Measurements from ENCODE around the gene PHLDA1.

Gene PHLDA1

DNA sequence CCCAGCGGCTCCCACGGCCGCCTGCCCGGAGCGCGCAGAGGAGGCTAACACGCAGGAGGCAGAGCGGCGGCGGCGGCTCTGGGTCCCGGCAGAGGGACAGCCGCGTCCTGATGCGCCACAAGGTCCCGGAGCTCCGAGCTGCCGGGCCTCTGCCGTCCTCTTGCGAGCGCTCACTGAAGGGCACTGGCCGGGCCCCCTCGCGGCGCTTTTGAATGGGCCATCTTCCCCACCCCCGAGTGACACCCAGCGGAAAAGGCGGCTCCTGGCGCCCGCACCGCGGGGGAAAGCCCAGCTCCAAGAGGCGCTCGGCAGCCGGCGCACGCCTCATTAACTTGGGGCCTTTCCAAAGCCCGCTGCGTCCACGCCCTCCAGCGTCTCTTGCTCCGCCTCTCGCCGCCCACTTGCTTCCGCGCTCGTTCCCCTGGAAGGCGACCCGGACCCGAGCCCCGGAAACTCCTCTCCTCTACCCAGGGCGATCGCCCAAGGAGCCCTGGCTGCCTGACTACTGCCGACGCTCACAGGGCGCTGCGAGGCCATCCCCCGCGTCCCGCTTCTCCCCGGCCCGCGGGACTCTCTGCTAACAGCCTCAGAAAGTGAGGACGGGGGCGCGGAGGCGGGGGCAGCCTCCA lies at the start of gene PHLDA1:
Gene PHLDA1, minus strand, starts transcription at position 363 of the 629 bp plus-strand sequence.
- DNase-seq (ENCODE audit: low read depth in 2 of 2): peak; percentile 86 to 90

DNA sequence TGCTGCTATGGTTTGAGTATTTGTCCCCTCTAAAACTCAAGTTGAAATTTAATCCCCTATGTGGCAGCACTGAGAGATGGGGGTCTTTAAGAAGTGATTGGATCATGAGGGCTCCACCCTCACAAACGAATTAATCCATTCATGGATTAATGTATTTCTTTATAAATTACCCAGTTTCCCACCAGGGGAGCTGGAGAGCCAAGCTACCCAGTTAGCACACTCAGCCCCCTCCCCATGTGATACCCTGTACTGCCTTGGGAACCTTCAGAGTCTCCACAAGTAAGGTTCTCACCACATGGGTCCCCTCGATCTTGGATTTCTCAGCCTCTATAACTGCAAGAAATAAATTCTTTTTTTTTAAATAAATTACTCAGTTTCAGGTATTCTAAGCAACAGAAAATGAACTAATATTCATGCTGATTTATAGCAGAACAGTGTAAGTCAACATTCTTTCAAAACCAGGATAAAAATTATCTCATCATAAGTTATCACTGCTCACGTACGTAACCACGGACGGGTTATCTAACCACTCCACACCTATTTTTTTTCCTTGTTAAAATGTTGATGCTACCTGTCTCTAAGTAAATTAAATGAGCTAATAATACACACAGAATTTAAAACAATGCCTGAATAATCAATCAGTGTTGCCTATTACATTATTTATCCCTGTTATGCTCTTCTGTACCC lies 49.3 kb upstream of the PHLDA1 start:
- no peak for DNase-seq (ENCODE audit: low read depth in 2 of 2)

DNA sequence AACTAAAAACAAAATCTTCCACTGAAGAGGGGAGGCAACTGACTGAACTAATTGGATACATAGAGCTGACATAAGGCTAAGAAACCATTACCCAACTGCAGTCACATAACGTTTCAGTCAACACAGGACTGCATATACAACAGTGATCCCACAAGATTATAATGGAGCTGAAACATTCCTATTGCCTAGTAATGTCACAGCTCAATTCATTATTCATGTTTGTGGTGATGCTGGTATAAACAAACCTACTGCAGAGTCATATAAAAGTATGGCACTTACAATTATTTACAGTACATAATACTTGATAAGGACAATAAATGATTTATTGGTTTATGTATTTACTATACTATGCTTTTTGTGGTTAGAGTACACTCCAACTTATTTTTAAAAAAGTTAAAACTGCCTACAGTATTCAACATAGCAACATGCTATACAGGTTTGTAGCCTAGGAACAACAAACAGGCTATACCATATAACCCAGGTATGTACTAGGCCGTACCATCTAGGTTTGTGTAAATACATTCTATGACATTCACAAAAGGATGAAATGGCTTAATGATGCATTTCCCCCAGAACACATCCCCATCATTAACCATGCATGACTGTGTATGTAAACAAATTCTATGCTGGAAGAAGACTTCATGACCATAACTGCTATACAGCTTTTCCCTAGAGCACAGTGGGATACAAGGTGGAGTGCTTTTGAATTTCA lies 48.6 kb upstream of the PHLDA1 start:
- DNase-seq (ENCODE audit: low read depth in 2 of 2): no peak

DNA sequence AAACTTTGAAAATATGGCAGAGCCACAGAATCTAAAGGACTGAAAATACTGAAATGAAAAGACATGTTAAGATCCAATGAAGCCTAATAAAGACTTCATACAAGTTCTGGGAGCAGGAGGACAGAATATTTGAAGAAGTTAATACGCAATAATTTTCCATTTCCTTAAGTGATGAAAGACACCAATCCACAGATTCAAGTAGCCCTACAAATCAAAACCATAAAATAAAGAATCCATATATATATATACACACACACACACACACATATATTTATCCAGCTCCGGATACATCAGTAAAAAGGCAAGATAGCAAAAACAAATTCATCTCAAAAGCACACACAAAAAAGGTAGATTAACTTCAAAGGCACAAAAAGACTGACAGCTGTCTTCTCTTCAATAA lies 47.2 kb upstream of the PHLDA1 start:
- no peak for DNase-seq (ENCODE audit: low read depth in 2 of 2)

DNA sequence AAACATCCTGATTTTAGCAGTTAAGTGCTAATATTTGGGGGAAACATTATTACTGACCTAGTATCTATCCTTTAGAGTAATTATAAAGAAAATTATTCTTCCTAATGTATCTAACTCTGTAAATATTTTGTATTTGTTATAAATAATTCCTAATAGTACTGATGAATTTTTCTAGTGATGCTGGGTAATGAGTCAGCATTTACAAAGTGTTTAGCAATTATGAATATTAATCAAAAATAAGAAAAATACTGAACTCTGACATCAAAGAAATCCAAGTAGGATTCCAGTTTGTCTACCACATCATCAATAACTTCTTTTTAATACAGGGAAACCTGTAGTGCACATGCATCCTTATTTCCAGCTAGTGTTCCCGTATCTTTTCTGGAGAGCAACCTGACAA lies 43.9 kb upstream of the PHLDA1 start:
- no peak for DNase-seq (ENCODE audit: low read depth in 2 of 2)

DNA sequence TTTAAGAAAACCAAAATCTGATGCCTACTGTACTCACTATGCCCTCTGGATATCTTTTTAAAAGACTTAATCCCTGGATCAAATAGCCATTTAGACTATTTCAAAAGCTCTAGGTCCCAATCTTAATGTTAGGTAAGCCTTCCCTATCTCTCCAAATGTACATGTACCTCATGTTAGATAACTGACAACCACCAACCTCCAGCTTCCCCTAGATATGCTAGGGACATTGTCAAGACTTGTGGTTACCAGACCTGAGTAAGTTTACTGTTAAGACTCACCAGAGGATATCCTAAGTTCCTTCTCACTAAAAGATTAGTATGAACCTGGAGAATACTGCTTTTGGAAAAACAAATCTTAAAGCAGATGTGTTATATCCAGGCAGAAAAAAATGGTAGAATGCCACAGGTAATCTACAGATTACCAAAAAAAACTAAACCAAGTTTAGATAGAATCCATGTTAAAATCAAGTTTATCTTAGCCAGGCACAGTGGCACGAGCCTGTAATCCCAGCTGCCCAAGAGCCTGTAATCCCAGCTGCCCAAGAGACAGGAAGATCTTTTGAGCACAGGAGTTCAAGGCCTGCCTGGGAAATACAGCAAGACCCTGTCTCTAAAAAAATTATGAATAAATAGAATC lies 43.2 kb upstream of the PHLDA1 start:
- no peak for DNase-seq (ENCODE audit: low read depth in 2 of 2)

DNA sequence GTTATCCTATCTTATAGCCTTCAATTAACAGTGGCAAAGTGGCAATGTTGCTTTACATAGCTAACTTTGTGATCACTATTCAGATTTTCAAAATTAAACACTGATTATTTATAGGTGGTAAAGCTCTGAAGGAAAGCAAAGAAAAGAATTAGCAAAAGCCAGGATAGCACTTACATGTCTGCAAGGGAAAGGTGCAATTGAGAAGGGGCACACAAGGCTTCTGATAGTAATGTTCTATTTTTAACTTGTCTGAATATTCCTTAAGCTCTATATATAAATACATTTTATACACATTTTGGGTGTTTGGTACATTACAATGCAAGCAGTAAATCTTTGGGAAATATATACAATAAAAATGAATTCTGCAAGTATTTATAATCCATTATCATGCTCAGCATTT lies 42.0 kb upstream of the PHLDA1 start:
- no peak for DNase-seq (ENCODE audit: low read depth in 2 of 2)

DNA sequence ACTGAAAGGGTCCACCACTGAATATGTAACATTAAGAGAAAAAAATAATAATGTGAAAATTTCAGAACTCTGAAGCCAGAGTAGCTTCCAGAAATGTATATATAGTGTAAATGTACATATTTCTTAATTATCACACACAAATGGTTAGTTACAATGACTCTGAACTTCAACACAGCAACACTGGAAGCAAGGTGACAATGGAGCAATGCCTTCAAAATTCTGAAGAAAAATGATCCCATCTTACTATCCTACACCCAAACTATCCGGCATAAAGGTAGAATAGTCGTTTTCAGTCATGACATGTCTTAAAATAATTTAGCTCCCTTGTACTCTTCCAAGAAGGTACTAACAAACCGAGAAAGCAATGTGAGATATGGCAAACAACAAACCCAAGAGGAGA lies 41.0 kb upstream of the PHLDA1 start:
- DNase-seq (ENCODE audit: low read depth in 2 of 2): no peak

DNA sequence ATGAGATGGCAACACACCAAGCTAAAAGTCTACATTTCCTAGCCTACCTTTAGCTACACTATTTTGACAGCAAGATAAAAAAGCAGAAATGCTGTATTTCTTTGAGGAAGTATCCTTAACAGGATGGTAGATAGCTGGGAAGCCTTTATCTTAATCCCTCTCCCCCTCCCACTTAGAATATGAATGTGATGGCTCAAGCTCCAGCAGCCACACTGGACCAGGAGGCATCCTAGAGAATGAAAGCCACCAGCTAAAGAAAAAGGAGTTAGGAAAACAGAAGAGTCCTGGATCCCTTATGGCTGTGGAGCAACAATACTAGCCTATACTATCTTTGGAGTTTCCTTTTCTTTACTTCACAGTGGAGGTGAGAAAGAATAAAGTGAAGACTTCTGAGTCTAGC lies 37.8 kb upstream of the PHLDA1 start:
- no peak for DNase-seq (ENCODE audit: low read depth in 2 of 2)

DNA sequence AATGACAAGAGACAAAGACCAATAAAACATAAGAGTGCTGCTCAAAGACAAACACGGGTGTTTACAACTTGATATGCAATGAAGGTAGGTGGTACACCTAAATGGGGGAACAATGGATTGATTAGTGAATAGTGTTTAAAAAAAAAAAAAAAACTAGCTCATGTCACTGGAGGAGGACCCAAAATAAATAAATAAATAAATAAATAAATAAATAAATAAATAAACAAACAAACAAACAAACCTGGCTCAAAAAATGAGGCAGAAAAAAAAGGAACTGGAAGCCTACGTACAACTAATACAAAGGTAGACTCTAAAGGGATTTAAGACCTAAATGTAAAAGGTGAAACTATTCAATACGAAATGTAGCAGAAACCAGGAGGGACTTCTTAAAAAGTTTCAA lies 34.3 kb upstream of the PHLDA1 start:
- no peak for DNase-seq (ENCODE audit: low read depth in 2 of 2)

DNA sequence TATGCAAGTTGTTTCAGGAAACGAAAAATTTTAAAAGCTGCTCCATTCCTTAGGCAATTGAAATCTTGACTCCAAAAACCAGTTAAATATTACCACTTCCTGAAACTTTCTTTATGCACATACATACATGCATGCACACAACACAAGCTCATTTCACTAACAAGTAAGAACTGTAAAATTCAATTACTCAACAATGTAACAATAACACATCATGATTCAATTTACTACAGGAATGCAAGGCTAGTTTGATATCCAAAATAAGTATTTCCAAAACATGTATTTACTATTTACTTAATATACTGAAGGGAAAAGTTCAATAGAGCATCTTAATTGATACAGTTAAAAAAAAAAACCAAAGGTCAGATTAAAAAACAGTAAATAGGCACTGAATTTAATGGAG lies 33.3 kb upstream of the PHLDA1 start:
- no peak for DNase-seq (ENCODE audit: low read depth in 2 of 2)

DNA sequence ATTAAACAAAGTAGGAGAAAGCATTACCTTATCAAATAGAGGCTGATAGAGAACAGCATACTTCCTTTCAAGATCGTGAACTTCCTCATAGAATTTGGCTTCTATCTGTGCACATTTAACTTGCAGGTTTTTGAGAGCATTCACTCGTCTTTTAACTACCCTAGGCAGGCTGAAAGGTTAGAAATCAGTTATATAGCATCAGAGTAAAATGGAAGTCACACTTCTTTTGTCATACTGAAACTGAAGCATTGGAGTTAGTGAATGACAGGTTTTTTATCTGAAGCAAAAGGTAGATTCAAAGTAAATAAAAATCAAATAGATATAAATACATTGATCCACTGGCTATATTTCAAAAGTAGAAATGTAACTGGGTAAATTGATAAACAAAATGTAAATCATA lies 28.5 kb upstream of the PHLDA1 start:
- DNase-seq (ENCODE audit: low read depth in 2 of 2): no peak

DNA sequence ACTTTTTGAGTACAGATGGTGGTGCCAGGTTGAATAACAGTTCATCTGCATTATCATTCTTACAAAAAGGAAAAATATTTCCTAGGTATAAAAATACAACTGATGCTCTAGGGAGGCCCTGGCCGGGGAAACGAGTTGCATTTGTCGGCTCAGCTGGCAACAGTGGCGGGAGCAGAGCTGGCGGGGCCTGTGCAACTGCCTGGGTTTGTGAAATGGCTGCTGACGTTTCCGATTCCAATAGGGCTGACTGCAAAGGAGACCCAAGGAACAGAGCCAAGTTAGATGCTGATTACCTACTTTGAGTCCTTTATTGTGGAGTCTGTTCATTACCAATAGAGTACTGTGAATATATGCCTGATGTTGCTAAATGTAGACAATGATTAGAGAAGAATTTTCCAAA lies 25.8 kb upstream of the PHLDA1 start:
- no peak for DNase-seq (ENCODE audit: low read depth in 2 of 2)

DNA sequence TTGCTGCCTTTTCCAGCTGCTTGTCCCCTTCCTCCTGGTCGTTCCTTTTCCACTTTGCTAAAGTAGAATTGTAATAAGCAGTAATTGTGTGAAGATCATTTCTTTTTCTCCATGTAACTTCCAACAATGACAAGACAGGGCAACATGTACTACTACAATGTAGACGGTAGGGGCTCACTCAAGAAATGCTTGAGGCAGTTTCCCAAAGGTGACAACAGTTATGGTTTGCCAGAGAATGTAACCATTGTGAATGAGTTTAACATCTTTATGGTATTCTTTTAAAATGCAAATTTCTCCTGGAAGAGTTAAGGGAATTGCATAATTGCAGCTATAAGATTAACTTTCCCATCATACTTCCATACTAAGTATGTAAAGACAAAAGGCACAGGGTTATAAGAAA lies 23.8 kb upstream of the PHLDA1 start:
- no peak for DNase-seq (ENCODE audit: low read depth in 2 of 2)

DNA sequence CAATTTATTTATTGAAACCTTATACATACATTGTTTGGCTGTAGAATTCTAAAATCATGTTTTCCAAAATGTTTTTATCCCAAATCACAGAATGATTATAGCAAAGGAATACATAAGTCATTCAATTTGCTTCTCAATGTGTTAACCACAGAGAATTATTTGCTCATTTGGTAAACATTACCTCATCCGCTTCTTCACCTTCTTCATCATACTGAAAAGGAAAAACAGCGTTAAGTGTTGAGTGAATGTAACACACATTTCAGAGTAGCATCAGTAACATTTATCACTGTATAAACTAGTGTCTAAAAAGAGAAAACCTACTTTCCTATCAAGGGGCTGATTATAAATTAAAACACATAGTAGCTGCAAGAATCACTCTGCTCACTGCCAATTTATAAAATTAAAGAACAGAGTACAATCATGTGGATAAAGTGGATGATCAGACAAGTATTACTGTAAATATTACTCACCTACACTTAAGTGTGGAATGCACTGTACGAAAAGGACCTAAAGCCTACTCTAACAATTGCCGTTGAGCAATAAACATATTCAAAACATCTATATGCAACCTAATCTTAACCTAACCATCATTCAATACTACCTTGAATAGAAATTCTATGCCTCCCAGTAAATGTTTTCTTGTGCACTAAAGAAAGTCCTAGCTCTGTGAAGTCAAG lies 18.1 kb upstream of the PHLDA1 start:
- DNase-seq (ENCODE audit: low read depth in 2 of 2): no peak

DNA sequence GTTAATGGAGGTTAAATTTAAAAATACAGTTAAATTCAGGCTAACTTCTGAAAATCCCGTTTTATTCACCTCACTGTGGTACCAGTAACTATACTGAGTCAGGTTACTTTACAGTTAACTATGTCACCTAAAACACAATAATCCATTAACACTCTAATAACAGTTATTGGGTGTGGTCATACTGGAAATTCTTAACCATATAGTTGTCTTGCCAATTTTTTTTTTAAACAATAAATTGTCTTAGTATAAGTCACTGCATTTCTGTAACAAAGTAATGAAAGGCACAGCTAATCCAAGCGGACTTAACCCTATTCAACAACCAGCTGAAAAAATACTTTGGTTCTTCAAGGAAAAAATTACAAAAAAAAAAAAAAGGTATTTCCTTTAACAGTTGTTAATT lies 16.2 kb upstream of the PHLDA1 start:
- no peak for DNase-seq (ENCODE audit: low read depth in 2 of 2)

DNA sequence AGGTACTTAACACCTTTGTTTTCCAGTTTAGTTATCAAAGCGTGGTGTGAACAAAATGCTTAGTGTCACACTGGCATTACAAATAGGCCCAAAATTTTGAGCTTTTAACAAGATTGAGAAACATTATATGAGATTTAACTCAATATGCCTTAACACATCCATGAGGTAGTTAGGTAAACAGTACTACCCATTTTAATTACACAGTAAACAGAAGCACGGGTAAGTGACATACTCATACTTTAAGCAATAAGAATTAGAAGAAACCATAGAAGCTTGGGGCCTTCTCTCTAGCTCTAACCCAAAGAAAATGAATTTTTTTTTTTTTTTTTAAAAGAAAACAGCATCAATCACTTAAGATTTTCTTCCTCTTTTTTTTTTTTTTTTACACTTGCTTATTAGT lies 15.5 kb upstream of the PHLDA1 start:
- DNase-seq (ENCODE audit: low read depth in 2 of 2): no peak

DNA sequence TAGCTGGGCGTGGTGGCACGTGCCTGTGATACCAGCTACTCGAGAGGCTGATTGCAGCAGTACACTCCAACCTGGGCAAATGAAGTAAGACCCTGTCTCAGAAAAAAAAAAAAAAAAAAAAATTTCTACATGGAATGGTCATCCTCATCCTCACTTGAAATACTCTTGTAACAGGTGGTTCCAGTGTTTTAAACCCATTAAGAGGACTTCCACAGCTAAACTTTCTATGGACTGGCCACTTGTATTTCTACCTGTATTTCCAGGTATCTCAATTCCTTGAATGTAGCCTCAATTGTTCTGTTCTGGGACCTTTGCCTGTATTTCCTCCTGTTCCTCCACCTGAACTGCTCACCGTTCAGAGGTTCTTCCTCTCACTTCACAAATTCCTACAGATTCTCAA lies 11.8 kb upstream of the PHLDA1 start:
- no peak for DNase-seq (ENCODE audit: low read depth in 2 of 2)

DNA sequence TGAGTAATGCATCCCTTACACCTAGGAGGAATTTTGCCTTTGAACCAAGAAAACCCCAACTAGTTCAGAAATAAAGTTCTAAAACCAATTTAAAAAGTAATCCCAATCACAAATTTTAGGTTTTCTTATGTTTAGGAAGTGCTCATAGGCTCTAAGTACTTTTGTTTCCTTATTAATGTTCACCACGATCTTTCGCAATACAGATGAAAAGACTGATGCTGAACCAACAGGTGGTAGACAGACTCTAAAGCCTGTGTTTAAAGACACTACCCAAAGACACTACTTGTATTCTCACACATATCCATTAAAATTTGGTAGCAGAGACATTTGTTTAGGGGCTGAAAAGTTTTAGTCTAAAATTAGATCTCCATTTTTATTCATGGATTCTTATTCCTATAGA lies 10.6 kb upstream of the PHLDA1 start:
- no peak for DNase-seq (ENCODE audit: low read depth in 2 of 2)

DNA sequence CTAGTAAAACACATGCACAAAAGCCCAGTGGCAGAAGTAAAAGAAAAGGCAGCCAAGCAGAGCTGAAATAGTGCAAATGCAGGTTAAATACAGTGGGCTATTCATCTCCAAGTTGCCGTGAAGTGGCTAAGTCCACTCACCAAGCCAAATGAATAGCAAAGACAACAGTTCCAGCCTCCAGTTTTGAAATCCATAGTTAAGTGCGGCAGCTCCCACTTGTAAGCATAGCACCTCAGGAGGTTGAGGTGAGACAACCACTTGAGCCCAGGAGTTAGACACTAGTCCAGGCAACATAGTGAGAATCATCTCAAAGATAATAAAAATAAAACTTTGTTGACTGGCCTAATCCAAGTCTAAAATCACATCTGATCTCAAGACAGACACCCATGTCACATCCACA lies 9.8 kb upstream of the PHLDA1 start:
- no peak for DNase-seq (ENCODE audit: low read depth in 2 of 2)

DNA sequence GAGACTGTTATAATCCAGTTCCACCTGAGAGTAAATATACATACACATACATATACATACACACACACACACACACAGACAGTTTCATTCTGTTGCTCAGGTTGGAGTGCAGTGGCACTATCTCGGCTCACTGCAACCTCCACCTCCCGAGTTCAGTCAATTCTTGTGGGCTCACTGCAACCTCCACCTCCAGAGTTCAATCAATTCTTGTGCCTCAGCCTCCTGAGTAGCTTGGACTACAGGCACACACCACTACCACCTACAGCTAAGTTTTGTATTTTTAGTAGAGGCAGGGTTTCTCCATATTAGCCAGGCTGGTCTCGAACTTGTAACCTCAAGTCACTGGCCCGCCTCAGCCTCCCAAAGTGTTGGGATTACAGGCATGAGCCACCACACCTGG lies 8.9 kb upstream of the PHLDA1 start:
- DNase-seq (ENCODE audit: low read depth in 2 of 2): no peak

DNA sequence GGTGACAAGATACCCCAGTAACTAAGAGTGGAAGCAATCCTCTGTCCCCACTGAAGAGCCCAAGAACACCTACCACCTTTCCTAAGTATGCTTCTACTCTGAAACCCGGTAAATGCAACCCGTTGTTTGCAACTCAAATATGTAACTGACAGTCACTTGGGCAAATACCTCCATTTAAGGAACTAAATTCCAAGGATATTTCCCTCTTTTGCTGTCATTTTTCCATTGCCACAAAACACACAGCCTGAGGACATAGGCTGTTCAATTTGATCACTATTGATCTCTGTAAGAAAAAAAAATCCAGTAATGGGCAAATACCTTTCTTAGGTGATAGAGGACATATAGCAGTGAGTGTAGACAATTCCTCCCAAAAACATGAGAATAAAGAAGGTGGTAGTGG lies 6.6 kb upstream of the PHLDA1 start:
- DNase-seq (ENCODE audit: low read depth in 2 of 2): no peak

Measured in stimulated activated CD8-positive, alpha-beta memory T cell treated with anti-CD3 and anti-CD28 coated beads, Interleukin-2, amount 100 ng/mL, for 1 hour (primary cell).